Measurements from ENCODE around the gene GOSR2.

GRCh38 chr17:46890638-46891037 lies 32.3 kb upstream of the GOSR2 start:
- TF ChIP-seq CTCF (conservative IDR thresholded peaks at IDR 0.05 in 1 of 2, IDR thresholded peaks at IDR 0.05 in 1 of 2; ENCODE audit: low read depth in 1 of 2, low read length in 2 of 2) = no peak
- no peak for TF ChIP-seq EZH2 (IDR thresholded peaks at IDR 0.05; ENCODE audit: low read length, missing control alignments)

Measured in fibroblast of lung (primary cell).